NCI-H2107 treated with DMSO at 0.1 percent for 48 hours (cell line): Measurements from ENCODE around the gene CEP170B.
A peak's percentile ranks its signal among the peaks of the same experiment; 100 is the strongest.

Source experiments
- DNase-seq: peaks from one replicate; lab custom pipeline; 2025; ENCODE audit not compliant: unreplicated experiment; lab: John Stamatoyannopoulos, UW

CEP170B gene

DNA sequence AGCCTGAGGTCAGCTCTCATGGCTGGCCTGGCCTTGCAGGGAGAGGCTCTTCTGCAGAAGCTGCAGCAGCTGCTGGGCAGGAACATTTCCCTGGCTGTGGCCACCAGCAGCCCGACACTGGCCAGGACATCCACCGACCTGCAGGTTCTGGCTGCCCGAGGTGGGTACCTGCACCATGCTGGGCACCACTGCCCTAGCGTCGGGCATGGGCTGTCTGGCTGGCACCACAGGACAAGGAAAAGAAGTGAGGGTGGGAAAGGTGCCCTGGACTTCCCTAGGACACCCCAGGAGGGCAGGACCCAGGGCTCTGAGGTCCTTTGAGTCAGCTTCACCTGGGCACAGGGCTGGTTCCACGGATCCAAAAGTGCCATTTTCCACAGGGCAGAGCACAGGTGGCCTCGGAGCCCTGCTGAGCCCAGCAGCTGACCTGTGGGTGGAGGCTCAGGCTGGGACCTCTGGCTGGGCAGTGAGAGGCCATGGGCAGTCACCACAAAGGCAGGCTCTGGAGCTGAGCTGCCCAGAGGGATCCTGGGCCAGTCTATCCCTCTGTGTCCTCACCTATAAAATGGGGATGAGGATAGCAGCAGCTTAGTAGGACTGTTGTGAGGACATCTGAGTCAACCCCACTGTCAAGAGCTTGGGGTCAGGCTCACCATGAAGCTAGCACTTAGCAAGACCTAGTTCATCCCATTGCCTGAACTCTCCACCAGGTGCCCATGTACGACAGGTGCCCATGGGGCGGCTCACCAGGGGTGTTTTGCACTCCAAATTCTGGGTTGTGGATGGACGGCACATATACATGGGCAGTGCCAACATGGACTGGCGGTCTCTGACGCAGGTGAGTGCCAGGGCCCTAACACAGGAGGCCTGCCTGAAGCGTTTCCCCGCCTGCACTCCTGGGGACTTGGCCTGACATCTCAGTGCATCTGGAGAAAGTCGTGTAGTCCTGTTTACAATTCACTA is 64.5 kb downstream of the CEP170B start:
- DNase-seq: no peak

DNA sequence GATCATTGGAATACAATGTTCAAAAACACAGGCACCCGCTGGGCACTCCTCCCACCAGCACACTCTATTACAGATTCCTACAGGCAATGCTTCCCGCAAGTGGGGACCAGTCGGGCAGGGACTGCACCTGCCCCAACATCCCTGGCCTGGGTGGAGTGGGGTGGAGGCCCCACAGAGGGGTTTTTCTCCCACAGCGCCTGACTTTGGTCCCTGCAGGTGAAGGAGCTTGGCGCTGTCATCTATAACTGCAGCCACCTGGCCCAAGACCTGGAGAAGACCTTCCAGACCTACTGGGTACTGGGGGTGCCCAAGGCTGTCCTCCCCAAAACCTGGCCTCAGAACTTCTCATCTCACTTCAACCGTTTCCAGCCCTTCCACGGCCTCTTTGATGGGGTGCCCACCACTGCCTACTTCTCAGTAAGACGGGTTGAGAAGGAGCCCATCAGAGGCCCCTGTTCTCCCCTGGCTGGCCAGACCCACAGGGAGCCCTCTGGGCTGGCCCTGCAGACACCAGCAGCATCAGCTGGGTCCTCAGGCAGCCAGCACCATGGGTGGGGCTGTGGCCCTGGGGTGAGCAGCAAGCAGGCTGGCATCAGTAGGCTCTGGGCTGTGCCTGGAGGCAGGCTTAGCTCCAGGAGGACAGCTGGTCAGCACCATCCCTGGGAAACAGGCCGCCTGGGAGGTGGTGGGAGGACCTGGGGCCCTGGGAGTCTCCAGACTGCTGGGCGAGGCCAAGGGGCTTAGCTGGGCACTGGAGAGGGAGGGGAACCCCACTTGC is 65.6 kb downstream of the CEP170B start:
- DNase-seq: no peak

DNA sequence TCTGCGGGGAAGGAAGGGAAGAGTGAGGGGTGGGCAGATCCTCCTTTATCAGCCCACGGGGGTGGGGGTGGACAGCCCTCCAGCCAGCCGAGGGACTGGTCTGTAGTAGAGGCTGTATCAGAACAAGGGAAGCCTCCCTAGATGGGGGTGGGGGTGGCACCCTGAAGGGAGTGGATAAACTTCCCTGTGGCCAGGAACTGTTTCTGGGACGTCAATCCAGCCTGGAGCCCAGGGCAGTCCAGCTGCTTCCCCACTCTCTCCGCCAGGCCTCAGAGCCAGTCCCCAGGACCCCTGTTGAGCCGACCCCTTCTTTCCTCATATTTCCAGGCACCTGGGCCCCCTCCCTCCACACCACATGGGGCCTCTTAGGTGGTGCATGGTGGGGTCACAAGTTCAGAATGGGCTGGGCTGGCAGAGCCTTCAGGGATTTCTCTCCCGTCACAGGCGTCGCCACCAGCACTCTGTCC is 66.3 kb downstream of the CEP170B start:
- no peak for DNase-seq

DNA sequence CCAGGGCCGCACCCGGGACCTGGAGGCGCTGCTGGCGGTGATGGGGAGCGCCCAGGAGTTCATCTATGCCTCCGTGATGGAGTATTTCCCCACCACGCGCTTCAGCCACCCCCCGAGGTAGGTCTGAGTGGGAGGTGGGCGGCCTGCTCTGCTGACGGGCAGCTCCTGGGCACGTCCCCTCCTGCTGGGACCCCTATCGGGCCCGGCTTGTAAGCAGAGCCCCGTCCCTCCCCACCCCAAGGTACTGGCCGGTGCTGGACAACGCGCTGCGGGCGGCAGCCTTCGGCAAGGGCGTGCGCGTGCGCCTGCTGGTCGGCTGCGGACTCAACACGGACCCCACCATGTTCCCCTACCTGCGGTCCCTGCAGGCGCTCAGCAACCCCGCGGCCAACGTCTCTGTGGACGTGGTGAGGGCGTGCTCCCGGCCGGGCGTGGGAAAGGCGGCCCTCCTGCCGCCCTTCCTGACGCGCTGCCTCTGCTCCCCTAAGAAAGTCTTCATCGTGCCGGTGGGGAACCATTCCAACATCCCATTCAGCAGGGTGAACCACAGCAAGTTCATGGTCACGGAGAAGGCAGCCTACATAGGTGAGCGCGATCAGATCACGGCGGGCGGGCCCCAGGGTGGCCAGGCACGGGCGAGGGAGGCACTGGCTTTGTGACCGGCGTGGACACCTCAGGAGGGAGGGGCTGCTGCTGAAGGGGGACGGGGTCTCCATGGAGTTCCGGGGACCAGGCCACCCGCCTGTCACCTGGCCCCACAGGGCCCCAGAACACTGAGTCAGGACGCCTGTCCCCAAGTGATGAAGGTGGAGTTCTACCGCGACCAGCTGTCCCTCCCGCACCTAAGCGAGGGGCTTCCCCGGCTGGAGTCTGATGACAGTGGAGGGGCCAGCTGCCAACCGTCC is 67.0 kb downstream of the CEP170B start:
- no peak for DNase-seq

DNA sequence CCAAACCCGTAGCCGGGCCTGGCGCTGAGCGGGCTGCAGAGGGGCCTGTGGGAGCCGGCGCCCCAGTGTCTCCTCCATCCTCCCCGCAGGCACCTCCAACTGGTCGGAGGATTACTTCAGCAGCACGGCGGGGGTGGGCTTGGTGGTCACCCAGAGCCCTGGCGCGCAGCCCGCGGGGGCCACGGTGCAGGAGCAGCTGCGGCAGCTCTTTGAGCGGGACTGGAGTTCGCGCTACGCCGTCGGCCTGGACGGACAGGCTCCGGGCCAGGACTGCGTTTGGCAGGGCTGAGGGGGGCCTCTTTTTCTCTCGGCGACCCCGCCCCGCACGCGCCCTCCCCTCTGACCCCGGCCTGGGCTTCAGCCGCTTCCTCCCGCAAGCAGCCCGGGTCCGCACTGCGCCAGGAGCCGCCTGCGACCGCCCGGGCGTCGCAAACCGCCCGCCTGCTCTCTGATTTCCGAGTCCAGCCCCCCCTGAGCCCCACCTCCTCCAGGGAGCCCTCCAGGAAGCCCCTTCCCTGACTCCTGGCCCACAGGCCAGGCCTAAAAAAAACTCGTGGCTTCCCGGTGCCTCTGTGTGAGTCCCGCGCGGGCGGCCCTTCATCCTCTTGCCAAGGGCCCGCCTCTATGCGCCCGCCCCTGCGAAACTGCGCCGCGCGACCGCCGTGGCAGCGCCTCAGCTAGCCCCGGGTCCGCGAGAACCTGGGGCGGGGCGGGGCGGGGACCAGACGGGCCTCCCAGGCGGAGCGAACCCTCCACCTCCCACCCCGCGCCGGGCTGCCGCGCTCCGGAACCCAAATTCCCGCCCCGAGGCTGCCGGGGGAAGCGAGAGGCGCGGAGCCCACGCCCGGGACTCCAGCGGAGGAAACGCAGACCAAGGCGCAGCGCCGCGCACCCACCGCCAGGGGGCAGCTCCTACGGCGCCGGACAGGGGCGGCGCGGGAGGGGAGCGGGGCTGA is 67.9 kb downstream of the CEP170B start:
- DNase-seq: peak; percentile 63

DNA sequence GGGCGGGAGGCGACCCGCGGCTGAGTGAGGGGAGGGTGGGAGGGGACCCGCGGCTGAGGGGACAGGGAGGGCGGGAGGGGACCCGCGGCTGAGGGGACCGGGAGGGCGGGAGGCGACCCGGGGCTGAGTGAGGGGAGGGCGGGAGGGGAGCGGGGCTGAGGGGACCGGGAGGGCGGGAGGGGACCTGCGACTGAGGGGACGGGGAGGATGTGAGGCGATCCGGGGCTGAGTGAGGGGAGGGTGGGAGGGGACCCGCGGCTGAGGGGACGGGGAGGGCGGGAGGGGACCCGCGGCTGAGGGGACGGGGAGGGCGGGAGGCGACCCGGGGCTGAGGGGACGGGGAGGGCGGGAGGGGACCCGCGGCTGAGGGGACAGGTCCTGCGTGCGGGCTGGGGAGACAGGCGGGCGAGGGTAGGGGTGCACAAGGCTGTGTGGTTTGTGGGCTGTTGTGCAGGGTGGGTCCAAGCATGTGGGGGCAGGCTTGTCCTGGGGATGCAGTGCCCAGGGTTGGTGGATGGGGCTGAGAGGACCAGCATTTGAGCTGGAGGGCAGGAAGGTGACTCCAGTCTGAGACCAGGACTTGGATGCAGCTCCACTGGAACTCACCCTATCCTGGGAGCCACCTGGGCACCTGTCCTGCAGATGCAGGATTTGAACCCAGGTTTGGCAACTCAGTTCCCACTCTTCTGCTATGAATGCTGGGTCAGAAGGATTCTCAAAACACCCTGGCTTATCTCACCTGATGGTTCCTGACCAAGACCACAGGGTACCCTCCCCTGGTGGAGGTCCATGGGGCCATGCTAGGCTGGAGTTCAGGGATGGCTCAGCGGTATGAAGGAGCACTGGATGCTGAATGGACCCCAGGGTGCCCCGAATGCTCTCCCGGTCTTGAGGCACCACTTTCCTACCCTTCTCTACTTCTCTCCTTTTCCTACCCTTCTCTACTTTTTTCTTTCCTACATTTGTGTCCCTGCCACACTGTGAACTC is 69.0 kb downstream of the CEP170B start:
- no peak for DNase-seq

DNA sequence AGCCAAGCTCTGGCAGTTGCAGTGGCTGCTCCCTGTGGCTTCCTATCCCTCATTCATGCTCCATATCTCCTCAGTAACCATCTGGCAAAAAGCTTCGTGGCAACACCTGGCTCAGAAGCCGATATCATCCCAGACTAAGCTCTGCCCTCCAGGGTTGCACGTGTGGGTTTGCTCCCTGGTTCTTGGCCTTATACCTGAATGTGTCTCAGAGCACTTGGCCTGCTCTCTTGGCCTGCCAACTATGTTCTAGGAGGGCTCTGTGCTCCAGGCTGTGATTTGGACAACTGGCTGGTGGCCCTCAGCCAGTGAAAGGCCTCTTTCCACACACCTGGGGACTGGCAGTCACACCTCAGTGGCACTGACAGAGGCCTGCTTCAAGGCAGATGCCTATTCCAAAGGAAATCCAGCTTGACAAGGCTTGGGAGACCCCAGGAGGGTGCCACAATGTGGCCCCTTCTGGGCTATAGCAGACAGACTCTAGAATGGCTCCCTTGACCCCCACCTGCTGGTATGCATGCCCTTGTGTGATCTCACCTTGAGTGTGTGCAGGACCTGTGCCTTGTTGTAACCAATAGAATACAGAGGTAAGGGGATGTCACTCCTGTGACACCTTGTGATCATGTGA is 70.1 kb downstream of the CEP170B start:
- DNase-seq: no peak

DNA sequence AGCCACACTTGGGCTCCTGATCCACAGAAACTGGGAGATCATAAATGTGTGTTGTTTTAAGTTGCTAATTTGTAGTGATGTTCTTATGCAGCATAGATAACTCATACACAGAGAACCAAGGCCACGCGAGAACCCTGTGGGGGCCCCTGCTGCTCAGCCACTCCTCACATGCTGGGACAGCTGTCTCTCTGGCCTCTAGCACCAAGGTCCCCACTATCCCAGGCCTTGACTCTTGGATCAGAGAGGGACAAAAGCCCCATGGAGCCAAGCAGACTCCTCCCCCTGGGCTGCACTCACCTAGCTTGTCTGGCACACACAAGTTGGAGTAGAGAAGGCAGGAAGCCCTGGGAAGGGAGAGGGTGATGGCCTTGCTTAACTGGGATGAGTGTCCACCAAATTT is 70.9 kb downstream of the CEP170B start:
- DNase-seq: no peak

DNA sequence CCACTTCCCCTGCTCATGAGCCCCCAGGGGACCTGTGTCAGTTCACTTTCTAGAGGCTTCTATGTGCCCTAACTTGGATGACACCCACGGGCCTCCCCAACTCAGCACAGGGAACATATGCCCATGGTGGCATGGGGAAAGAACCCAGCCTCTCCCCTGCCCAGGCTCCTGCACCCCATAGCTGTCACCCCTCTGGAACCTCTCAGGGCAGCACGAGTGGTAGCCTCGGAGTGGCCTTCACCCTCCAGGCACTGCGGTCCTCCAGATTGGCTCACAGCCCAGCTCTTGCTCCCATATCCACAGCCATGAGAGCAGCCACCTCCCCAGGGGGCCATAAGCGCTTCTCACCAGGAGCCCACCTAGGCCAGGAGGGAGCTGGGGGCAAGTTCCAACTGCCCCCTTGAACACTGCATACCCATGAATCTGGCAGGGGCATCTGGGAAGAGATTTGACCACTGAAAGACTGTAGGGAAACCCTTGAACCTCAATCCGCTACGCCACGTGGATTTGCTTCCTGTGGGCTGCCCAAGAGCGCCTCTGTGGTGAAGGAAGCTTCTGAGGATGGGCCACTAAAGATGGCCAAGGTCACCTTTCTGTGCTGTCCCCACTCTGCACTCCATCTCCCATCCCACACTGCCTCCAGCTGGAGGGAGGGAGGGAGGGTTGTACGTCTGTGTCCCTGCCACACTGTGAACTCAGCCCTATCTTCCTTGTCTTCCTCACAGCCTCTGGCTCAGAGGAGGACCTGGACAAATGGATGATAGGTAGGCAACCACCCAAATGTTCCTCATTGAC is 71.5 kb downstream of the CEP170B start:
- DNase-seq: no peak

DNA sequence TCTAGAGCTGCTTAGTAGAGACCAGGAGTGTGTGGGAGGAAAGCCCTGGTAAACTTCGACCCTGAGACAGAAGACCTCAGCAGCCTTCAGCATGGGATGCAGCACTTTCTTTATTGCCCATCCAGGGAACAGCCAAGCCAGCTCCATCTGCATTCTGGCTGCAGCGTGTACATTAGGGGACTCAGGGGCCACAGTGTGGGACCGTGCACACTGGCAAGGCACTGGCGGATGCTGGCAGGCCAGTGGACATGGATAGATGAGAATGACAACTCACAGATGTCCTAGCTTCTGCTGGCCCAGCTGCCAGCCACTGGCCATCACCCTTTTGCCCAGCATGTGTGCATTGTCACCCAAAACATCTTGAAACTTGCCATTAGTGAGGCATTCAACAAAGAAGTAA is 72.1 kb downstream of the CEP170B start:
- DNase-seq: no peak

DNA sequence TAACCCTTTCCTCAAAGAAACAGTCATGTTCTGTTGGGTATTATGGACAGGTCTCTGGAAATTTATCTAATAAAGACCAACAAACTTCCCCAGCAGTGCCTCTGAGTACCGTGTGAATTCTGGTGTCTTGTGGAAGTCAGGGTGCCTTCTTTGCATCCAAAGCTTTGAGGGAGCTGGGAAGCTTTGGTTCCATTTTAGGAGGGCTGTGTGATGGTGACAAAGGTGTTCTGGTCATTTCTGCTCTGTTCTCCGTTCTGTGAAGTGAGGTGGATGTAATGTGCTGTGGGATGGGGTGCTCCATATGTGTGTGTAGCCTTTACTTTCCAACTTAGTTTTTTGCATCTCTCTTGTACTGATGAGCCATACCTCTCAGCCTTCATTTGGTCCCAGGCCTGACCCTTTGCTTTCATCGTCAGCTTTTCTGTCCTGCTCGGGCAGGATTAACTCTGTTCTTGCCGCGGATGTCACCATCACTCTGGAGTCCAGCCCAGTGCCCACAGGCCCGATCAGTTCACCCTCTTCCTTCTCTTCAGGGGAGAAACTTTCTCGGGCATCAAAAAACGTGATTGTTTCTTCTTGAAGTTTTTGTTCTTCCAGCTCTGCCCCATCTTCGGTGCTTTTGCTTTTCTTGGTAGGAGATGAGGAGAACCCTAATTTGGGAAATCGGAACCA is 72.8 kb downstream of the CEP170B start:
- no peak for DNase-seq

DNA sequence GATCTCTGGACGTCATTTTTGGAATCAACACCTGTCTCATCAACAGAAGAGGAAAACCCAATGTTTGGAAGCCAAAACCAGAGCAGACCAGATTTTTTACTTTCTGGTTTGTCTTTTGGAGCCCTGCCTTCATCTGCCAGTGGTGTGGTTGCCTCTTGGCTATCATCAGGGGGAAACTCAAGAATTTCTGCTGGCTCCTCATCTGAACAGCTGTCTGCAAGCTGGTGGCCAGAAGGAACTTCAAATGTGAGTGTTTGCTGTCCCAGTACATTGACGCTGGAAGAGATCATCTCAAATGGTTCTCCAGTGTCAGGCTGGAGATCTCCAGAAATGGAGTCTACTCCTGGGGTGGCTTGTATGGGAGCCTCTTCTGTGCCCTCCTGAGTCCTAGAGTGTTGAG is 73.4 kb downstream of the CEP170B start:
- no peak for DNase-seq

DNA sequence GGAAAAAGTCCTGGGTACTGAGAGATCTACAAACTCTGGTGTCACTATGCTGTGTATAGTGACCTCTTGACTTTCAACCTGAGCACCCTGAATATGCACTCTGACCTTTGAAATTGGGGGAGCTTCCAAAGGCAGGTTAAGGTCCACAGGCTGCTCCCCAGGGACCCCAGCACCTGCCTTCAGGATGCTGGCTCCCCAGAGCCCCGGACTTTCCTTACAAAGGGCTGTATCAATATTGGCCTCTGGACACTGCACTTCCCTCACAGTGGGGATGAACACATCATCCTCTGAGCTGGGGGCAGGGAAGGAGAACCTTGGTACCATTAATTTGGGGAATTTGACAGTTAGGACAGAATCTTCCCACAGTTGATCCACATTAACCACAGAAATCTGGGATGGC is 73.9 kb downstream of the CEP170B start:
- DNase-seq: no peak

DNA sequence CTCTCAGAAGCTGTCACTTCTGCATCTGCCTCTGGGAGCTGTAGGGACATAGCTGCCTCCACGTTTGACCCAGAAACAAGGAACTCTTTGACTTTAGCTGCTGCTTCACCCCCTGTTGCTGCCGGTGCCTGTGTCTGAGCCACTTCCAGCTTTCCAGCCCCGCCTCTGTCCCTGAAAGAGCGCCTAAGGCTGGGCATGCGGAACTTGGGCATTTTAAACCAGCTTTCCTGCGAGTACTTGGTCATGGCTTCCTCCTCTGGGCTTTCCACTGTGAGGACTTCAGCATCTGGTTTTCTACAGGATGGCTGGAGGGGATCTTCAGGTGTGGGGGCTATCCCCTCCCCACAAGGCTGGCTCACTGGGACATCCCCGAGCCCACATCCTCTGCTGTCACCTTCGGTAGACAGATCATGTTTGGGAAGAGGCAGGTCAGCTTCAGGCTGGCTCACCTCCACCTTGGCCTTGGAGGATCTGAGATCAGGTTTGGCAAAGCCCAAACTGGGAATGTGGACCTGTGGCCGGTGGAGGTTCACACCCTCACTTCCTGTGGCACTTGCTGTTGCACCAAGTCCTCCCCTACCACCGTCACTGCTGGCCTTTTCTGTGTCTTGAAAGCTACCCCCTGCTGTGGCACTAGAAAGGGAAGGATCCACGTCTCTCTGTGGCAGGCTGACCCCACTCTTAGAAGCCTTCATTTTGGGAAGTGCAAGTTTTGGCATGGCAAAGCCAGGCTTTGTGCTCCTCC is 74.8 kb downstream of the CEP170B start:
- no peak for DNase-seq

DNA sequence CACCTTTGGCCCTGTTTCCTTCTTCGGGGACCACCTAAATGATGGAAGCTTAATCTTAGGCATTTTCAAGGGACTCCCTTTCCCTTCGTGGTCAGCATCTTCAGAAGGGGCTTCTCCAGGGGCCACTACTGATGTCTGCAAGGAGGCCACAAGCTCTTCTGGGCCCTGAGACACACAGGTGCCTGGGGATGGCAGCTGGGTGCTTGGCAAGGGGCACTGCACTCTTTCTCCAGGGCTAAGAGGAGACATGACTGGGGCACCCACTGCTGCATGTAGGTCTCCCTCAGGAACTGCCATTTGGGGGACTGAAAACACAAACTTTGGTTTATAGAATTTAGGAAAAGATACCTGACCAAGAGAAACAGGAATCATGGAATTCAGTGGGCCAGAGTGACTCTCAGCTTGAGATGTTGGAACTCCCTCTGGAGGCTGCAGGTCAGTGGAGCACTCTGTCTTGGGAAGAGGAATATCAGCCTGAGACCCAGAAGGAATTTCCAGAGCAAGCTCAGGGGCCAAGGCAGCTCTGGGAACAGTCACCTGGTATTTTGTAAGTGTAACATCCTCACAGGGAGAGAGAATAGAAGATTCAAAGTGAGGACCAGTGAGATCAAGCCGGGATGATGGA is 75.6 kb downstream of the CEP170B start:
- no peak for DNase-seq
